ENCODE results near the gene RBM33. TPM values are rescaled to one million over a fixed set of nuclear protein-coding genes. Genes with fewer than 3 reads are reported as not detected.

Gene RBM33
- total RNA-seq, 1 donor from 2014 or later: 25.0 TPM

- TF ChIP-seq, protein P1, sequence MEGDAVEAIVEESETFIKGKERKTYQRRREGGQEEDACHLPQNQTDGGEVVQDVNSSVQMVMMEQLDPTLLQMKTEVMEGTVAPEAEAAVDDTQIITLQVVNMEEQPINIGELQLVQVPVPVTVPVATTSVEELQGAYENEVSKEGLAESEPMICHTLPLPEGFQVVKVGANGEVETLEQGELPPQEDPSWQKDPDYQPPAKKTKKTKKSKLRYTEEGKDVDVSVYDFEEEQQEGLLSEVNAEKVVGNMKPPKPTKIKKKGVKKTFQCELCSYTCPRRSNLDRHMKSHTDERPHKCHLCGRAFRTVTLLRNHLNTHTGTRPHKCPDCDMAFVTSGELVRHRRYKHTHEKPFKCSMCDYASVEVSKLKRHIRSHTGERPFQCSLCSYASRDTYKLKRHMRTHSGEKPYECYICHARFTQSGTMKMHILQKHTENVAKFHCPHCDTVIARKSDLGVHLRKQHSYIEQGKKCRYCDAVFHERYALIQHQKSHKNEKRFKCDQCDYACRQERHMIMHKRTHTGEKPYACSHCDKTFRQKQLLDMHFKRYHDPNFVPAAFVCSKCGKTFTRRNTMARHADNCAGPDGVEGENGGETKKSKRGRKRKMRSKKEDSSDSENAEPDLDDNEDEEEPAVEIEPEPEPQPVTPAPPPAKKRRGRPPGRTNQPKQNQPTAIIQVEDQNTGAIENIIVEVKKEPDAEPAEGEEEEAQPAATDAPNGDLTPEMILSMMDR (IDR thresholded peaks at IDR 0.05; ENCODE audit: insufficient read depth, low read length, poor library complexity, severe bottlenecking): no peak
- Histone ChIP-seq H3K36me3 (ENCODE audit: control insufficient read depth, insufficient read depth, low read length) (no peaks in the 10 kb centered on the region), H3K27me3 (ENCODE audit: control insufficient read depth, insufficient read depth, low read length) (no peaks in the 10 kb centered on the region), H3K4me3 (ENCODE audit: low read depth, low read length) (no peak overlapping the region)
- no peak for DNase-seq (ENCODE audit: low read depth)
Measured at GRCh38 chr7:155775691-155776090, 131.2 kb downstream of the RBM33 start.

DNA sequence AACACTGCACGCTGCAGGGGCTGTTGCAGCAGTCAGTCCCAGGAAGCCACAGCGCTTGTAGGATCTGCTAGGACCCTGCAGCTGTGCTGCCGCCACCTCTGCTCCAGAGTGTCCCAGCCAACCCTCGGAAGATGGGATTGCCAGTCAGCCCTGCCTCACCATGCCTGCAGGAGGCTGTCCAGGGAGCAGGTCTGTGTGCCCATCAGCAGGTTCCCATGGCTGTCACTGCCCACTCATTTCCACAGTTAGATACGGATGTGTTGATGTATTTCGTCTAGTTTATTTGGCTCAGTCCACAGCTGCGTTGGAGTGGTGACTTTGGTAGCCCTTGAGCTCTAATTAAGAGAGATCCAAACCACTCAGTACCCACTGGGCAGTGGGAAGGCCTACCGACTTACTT, 132.1 kb downstream of the RBM33 start:
- TF ChIP-seq, protein P1 (IDR thresholded peaks at IDR 0.05; ENCODE audit: insufficient read depth, low read length, poor library complexity, severe bottlenecking): no peak
- H3K4me3 ChIP-seq (ENCODE audit: low read depth, low read length): no peak overlapping the region
- DNase-seq (ENCODE audit: low read depth): no peak
- H3K36me3 ChIP-seq (ENCODE audit: control insufficient read depth, insufficient read depth, low read length): peaks cover 1% of the 10 kb centered on the region
- H3K27me3 ChIP-seq (ENCODE audit: control insufficient read depth, insufficient read depth, low read length): no peaks in the 10 kb centered on the region

DNA sequence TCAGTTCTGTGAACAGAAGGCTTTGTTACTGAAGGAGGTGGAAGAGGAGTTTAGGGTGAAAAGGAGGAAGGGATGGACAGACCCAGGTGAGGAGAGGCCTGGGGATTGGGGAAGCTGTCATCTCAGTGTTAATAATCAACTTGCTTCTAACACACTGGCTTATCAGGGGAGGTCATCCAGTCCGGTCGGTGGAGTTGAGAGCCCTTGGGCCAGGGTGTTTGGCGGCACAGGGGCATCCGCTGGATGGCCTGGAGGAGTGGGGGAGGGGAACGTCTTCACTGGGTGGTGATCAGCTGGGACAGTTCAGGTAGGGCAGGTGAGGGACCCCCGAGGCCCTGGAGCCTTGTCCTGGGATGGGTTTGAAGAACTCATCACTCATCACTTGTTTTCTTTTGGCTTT, 133.9 kb downstream of the RBM33 start:
- H3K27me3 ChIP-seq (ENCODE audit: control insufficient read depth, insufficient read depth, low read length): no peaks in the 10 kb centered on the region
- TF ChIP-seq, protein P1 (IDR thresholded peaks at IDR 0.05; ENCODE audit: insufficient read depth, low read length, poor library complexity, severe bottlenecking): no peak
- peaks cover 1% of the 10 kb centered on the region for H3K36me3 ChIP-seq (ENCODE audit: control insufficient read depth, insufficient read depth, low read length)
- no peak overlapping the region for H3K4me3 ChIP-seq (ENCODE audit: low read depth, low read length)
- no peak for DNase-seq (ENCODE audit: low read depth)

DNA sequence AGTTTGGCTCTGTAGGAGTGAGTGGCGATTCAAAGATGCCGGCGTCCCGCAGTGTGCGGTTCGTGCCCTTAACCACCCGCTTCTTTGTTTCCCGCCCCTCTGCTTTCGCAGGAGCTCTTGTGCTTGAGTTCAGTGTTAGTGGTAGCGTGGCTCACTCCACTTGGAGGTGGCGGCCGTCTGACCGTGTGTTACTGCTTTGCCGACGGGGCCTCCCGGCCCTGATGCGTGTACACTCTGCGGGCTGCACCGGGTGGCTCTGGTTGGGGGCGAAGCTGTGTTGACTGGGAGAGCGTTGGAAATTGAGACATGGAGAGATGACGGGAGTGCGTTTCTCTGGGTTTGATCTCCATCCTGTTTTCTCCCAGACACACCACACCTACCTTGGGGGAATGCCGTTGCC, 136.4 kb downstream of the RBM33 start:
- no peak for DNase-seq (ENCODE audit: low read depth)
- no peak overlapping the region for H3K4me3 ChIP-seq (ENCODE audit: low read depth, low read length)
- H3K27me3 ChIP-seq (ENCODE audit: control insufficient read depth, insufficient read depth, low read length): no peaks in the 10 kb centered on the region
- TF ChIP-seq, protein P1 (IDR thresholded peaks at IDR 0.05; ENCODE audit: insufficient read depth, low read length, poor library complexity, severe bottlenecking): no peak
- peaks cover 1% of the 10 kb centered on the region for H3K36me3 ChIP-seq (ENCODE audit: control insufficient read depth, insufficient read depth, low read length)

GRCh38 chr7:155781433-155781832, 137.0 kb downstream of the RBM33 start:
- H3K36me3 ChIP-seq (ENCODE audit: control insufficient read depth, insufficient read depth, low read length): peaks cover 1% of the 10 kb centered on the region
- no peaks in the 10 kb centered on the region for H3K27me3 ChIP-seq (ENCODE audit: control insufficient read depth, insufficient read depth, low read length)
- DNase-seq (ENCODE audit: low read depth): no peak
- TF ChIP-seq, protein P1 (IDR thresholded peaks at IDR 0.05; ENCODE audit: insufficient read depth, low read length, poor library complexity, severe bottlenecking): no peak
- no peak overlapping the region for H3K4me3 ChIP-seq (ENCODE audit: low read depth, low read length)

DNA sequence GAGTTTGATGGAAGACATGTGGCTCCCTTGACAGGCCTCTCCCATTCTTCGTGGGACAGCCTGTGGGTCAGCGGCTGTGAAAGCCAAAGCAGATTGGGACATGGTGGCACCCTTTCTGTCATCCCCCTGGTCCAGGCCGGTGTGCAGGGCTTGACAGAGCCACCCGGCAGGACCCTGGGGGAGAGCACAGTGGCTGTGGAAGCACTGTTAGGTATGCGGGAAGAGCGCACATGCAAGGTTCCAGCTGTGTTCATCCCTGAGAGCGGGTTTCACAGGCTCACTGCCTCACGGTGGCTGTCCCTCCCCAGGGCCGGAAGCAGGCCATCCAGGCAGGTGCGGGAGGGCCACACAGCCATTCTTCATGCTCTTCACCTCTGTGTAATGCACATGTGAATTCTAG, 138.0 kb downstream of the RBM33 start:
- H3K36me3 ChIP-seq (ENCODE audit: control insufficient read depth, insufficient read depth, low read length): peaks cover 1% of the 10 kb centered on the region
- TF ChIP-seq, protein P1 (IDR thresholded peaks at IDR 0.05; ENCODE audit: insufficient read depth, low read length, poor library complexity, severe bottlenecking): no peak
- DNase-seq (ENCODE audit: low read depth): no peak
- no peak overlapping the region for H3K4me3 ChIP-seq (ENCODE audit: low read depth, low read length)
- H3K27me3 ChIP-seq (ENCODE audit: control insufficient read depth, insufficient read depth, low read length): peaks cover 5% of the 10 kb centered on the region

Measured in kidney epithelial cell (primary cell).